K562 (cell line): ENCODE measurements around the gene FBP1. TPM values are rescaled to one million over a fixed set of nuclear protein-coding genes. Genes with fewer than 3 reads are reported as not detected.

ENCODE experiments used
- ATAC-seq: fragments of 200-7000 bp; cut with Tn5 transposase; 3 replicates; pipeline ENCODE4 v1.9.1; 2020; ENCODE audit warnings: moderate library complexity
- BruUV-seq: library from RNA; stranded (reverse); fragments of 400-500 nt; replicated peaks from 2 replicates; lab custom pipeline; 2021; lab: Mats Ljungman, UMichigan
- CTCF ChIA-PET: fragments of 300-600 bp; formaldehyde crosslinking; extraction: SDS; loops from one replicate; lab custom pipeline; 2021; ENCODE audit warnings: low intra/inter-chr PET ratio; lab: Yijun Ruan, JAX
- POLR2A ChIA-PET: fragments of 300-600, 350-650 bp; sonication (Branson Sonifier 250); formaldehyde crosslinking; extraction: SDS; loops from one replicate; lab custom pipeline; 2021; ENCODE audit warnings: antibody characterized with exemption, inconsistent platforms; lab: Yijun Ruan, JAX
- DNase-seq, 4 experiments: peaks; one replicate each; pipeline versions ENCODE4 v3.0.0 to v3.0.0-alpha.2; 2011 to 2018; ENCODE audit warnings: low spot score in 3 of 4, mixed read lengths in 3 of 4; ENCODE audit errors: extremely low read depth in 1 of 4
- FAIRE-seq: peaks from 2 replicates; lab custom pipeline; 2011; peaks lifted over from hg19 to GRCh38; lab: Jason Lieb, UNC
- H2AFZ ChIP-seq: 2 replicates; pipeline ENCODE4 v1.6.0; 2011; ENCODE audit warnings: low read depth, low read length, control low read depth, inconsistent platforms
- H3K27ac ChIP-seq: fragments of 200-600 bp; 3 replicates; pipeline ENCODE4 v1.8.0; 2011; ENCODE audit warnings: low read depth, mild to moderate bottlenecking, control low read depth, inconsistent platforms, low read length, moderate library complexity, mixed read lengths; ENCODE audit errors: extremely low read depth
- H3K27me3 ChIP-seq, 2 experiments: fragments of 300-600 bp in 1 of 2; 2 replicates in 1 of 2; 3 replicates in 1 of 2; pipeline versions ENCODE4 v1.6.0 to v1.8.0; 2011; ENCODE audit warnings: inconsistent platforms in 2 of 2, low read length in 2 of 2, mild to moderate bottlenecking in 1 of 2, mixed read lengths in 1 of 2, moderate library complexity in 1 of 2; ENCODE audit not compliant: control insufficient read depth in 2 of 2, insufficient read depth in 2 of 2
- H3K36me3 ChIP-seq: fragments of 300-600 bp; 3 replicates; pipeline ENCODE4 v1.8.0; 2011; ENCODE audit warnings: mild to moderate bottlenecking, low read length, inconsistent platforms; ENCODE audit not compliant: control insufficient read depth, insufficient read depth
- H3K4me1 ChIP-seq, 2 experiments: fragments of 200-600 bp in 1 of 2; replicated peaks in 1 of 2; 2 replicates in 1 of 2; 3 replicates in 1 of 2; pipeline versions ENCODE4 v1.5.1 to v1.8.0; 2011; ENCODE audit warnings: inconsistent platforms in 2 of 2, low read length in 2 of 2, mild to moderate bottlenecking in 1 of 2, mixed read lengths in 1 of 2, moderate library complexity in 1 of 2; ENCODE audit not compliant: control insufficient read depth in 2 of 2, insufficient read depth in 2 of 2
- H3K4me2 ChIP-seq: 2 replicates; pipeline ENCODE4 v1.6.1; 2011; ENCODE audit warnings: low read length, control low read depth, inconsistent platforms, mixed read lengths; ENCODE audit not compliant: insufficient read depth
- H3K4me3 ChIP-seq: fragments of 200-600 bp; sonication (generic), shearing (Covaris generic); 2 replicates; pipeline ENCODE4 v1.5.1; 2016; ENCODE audit warnings: control low read depth, inconsistent platforms
- H3K79me2 ChIP-seq: fragments of 200-600 bp; 3 replicates; pipeline ENCODE4 v1.8.0; 2011; ENCODE audit warnings: low read length, inconsistent platforms; ENCODE audit not compliant: control insufficient read depth, insufficient read depth
- H3K9ac ChIP-seq, 2 experiments: 2 replicates each; pipeline versions ENCODE4 v1.6.0 to v1.6.1; 2011; ENCODE audit warnings: low read depth in 2 of 2, low read length in 2 of 2, control low read depth in 1 of 2, inconsistent platforms in 1 of 2, mild to moderate bottlenecking in 1 of 2, mixed read lengths in 1 of 2; ENCODE audit not compliant: insufficient read depth in 1 of 2
- H3K9me1 ChIP-seq: one replicate; pipeline ENCODE4 v1.6.0; 2011; ENCODE audit warnings: inconsistent platforms, mild to moderate bottlenecking, low read length, moderate library complexity; ENCODE audit not compliant: control insufficient read depth, insufficient read depth
- H3K9me3 ChIP-seq: replicated peaks from 2 replicates; pipeline ENCODE4 v1.5.1; 2011; ENCODE audit warnings: low read depth, low read length, inconsistent platforms; ENCODE audit not compliant: control insufficient read depth, insufficient read depth
- H4K20me1 ChIP-seq: replicated peaks from 2 replicates; pipeline ENCODE4 v1.6.1; 2011; ENCODE audit warnings: low read length, inconsistent platforms, mixed read lengths; ENCODE audit not compliant: control insufficient read depth, insufficient read depth
- MAFK ChIP-seq: IDR thresholded peaks from 2 replicates; pipeline ENCODE4 v1.6.1; 2011; ENCODE audit warnings: low read length, improper control_type of control experiment
- SPI1 ChIP-seq: IDR thresholded peaks from 2 replicates; pipeline ENCODE4 v1.6.1; 2011; ENCODE audit warnings: low read depth, low read length, control low read depth, borderline replicate concordance
- WGBS: fragments of 100-300 bp; shearing (Covaris generic); methylation state at CpG from one replicate; pipeline ENCODE4 v1.1.6; 2016; ENCODE audit warnings: low coverage, mixed read lengths; ENCODE audit not compliant: insufficient coverage; ENCODE audit errors: missing lambda C conversion rate; 5-methylcytosine and 5-hydroxymethylcytosine counted together
- in situ Hi-C: fragments of 300-500 bp; cut with MboI; formaldehyde crosslinking; loops from 4 replicates; pipeline ENCODE4 v1.15.0; 2018; ENCODE audit warnings: inconsistent platforms, mixed read lengths
- intact Hi-C: fragments of 100-400 bp; cut with micrococcal nuclease; formaldehyde crosslinking; loops from 2 replicates; pipeline ENCODE4 v1.14.2; 2022
- polyA plus RNA-seq, 8 experiments: library from polyadenylated mRNA; depleted of rRNA in 4 of 8; stranded (reverse) in 5 of 8; unstranded in 3 of 8; fragments of >200 nt; fragmentation: Nextera tagmentation in 2 of 8; fragmentation: Illumina TruSeq in 1 of 8; extraction: Ambion mirVana in 2 of 8; extraction: Trizol in 1 of 8; gene quantifications; 2 replicates each; pipeline versions ENCODE4 v1.2.1 to v1.2.3, GENCODE V29; 2011 to 2014; ENCODE audit warnings: inconsistent platforms in 1 of 8, missing spikeins in 1 of 8
- total RNA-seq, 7 experiments: library from RNA; depleted of rRNA in 6 of 7; stranded (reverse); fragments of >200 nt in 6 of 7; fragmentation: Illumina TruSeq in 2 of 7; extraction: Trizol in 2 of 7; gene quantifications; 2 replicates each; pipeline versions ENCODE4 v1.2.1 to v1.2.3, GENCODE V29; 2011 to 2021; ENCODE audit warnings: low replicate concordance in 1 of 7
- TF ChIP-seq, protein P1 (sequence below): sonication (generic); formaldehyde crosslinking; IDR thresholded peaks from 2 replicates; pipeline ENCODE4 v1.8.1; 2023; ENCODE audit warnings: mild to moderate bottlenecking, missing genetic modification reagents, moderate library complexity
- TF ChIP-seq, protein P2 (sequence below): sonication (generic); IDR thresholded peaks from 2 replicates; pipeline ENCODE4 v1.6.1; 2016

Gene FBP1
- total and polyA plus RNA-seq, 9 of the 15 experiments (the other 6 are each of a cell fraction or from before 2014, with no cell fraction given): 0.24 TPM; not detected in 8

DNA sequence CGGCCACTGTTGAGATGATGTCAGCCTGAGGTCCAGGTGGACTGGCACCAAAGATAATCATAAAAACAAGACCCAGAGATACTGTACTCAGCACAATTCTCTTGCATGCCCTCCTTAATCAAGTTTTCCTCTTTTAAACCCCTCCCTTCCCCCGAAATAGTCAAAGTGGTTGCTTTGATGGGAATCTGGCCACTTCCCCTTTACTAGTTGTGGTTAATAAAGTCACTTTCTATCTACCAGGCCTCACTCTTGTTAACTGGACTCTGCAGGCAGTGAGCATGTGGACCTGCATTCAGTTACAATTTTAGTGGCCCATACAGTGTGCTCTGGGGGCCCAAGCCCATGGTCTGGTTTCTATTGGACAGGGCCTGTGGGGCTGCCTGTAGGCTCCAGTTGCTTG lies 63.2 kb downstream of the FBP1 start:
- Histone ChIP-seq H3K9me3 (no peaks in the 10 kb centered on the region), H3K36me3 (no peaks in the 10 kb centered on the region), H3K9ac (no peak overlapping the region), H3K4me3 (no peak overlapping the region), H2AFZ (no peak overlapping the region), H4K20me1 (no peaks in the 10 kb centered on the region), H3K9me1 (no peaks in the 10 kb centered on the region), H3K27me3 (peaks cover 9 to 18% of the 10 kb centered on the region in 2 experiments; a peak in 4 of 5 replicates), H3K4me1 (no peaks in the 10 kb centered on the region), H3K4me2 (no peak overlapping the region), H3K27ac (no peak overlapping the region), H3K79me2 (no peaks in the 10 kb centered on the region)
- WGBS: 0% methylated on average over 2 of the region's 2 CpGs
- TF ChIP-seq, protein P1, sequence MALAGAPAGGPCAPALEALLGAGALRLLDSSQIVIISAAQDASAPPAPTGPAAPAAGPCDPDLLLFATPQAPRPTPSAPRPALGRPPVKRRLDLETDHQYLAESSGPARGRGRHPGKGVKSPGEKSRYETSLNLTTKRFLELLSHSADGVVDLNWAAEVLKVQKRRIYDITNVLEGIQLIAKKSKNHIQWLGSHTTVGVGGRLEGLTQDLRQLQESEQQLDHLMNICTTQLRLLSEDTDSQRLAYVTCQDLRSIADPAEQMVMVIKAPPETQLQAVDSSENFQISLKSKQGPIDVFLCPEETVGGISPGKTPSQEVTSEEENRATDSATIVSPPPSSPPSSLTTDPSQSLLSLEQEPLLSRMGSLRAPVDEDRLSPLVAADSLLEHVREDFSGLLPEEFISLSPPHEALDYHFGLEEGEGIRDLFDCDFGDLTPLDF (CRISPR knock-in tag): no peak
- TF ChIP-seq SPI1: peak; percentile 74; the same call in 1 of the 2 replicates
- TF ChIP-seq MAFK: no peak
- TF ChIP-seq, protein P2, sequence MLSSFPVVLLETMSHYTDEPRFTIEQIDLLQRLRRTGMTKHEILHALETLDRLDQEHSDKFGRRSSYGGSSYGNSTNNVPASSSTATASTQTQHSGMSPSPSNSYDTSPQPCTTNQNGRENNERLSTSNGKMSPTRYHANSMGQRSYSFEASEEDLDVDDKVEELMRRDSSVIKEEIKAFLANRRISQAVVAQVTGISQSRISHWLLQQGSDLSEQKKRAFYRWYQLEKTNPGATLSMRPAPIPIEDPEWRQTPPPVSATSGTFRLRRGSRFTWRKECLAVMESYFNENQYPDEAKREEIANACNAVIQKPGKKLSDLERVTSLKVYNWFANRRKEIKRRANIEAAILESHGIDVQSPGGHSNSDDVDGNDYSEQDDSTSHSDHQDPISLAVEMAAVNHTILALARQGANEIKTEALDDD: peak; percentile 87
- POLR2A ChIA-PET: no interaction called here
- BruUV-seq: no TSS peak
- ATAC-seq (no peak), FAIRE-seq (no peak), DNase-seq (no peak)
- intact Hi-C loops (no loop called here), in situ Hi-C loops (no loop called here)
- CTCF ChIA-PET: no interaction called here
